Breast epithelium (tissue), 4 donors: ENCODE data around the gene FEZF2. TPM values are rescaled to one million over a fixed set of nuclear protein-coding genes. Genes with fewer than 3 reads are reported as not detected.

Experiments
- DNase-seq, 2 donors: peaks; one replicate each; pipeline ENCODE4 v3.0.0-alpha.2; 2019; ENCODE audit warnings: low spot score in 2 of 2
- H3K27ac ChIP-seq, 2 donors: fragments of 200-600 bp; sonication (generic) in 1 of 2; one replicate each; pipeline ENCODE4 v1.5.1; 2016 to 2019; ENCODE audit warnings: mild to moderate bottlenecking in 1 of 2
- H3K27me3 ChIP-seq, 2 donors: fragments of 200-600 bp; sonication (generic) in 1 of 2; one replicate each; pipeline versions ENCODE4 v1.5.1 to v1.6.0; 2017 to 2019; ENCODE audit warnings: control low read depth in 1 of 2, mild to moderate bottlenecking in 1 of 2
- H3K36me3 ChIP-seq: fragments of 200-600 bp; one replicate; pipeline ENCODE4 v1.5.1; 2019
- H3K4me1 ChIP-seq, 2 donors: fragments of 200-600 bp; sonication (generic); one replicate each; pipeline ENCODE4 v1.5.1; 2016 to 2019; ENCODE audit warnings: control low read depth in 1 of 2
- H3K4me3 ChIP-seq, 3 donors: fragments of 200-600 bp; sonication (generic); 1 replicate in 2 of 3; 2 replicates in 1 of 3; pipeline ENCODE4 v1.5.1; 2016 to 2019; ENCODE audit warnings: mild to moderate bottlenecking in 3 of 3, moderate library complexity in 2 of 3
- H3K9me3 ChIP-seq, 2 donors: fragments of 200-600 bp; sonication (generic) in 1 of 2; one replicate each; pipeline ENCODE4 v1.5.1; 2016 to 2019; ENCODE audit warnings: control low read depth in 1 of 2
- CTCF ChIP-seq, 3 donors: fragments of 450-650 bp; IDR thresholded peaks; one replicate each; pipeline ENCODE4 v1.5.1; 2016 to 2017; ENCODE audit warnings: antibody characterized with exemption in 3 of 3, mild to moderate bottlenecking in 3 of 3, moderate library complexity in 3 of 3
- POLR2A ChIP-seq: fragments of 450-650 bp; IDR thresholded peaks from one replicate; pipeline ENCODE4 v1.6.1; 2016; ENCODE audit warnings: antibody characterized with exemption, mild to moderate bottlenecking, moderate library complexity
- POLR2AphosphoS5 ChIP-seq, 3 donors: sonication (generic); formaldehyde crosslinking; IDR thresholded peaks; one replicate each; pipeline ENCODE4 v1.6.1; 2017; ENCODE audit warnings: antibody characterized with exemption in 3 of 3
- intact Hi-C: fragments of 100-400 bp; cut with DNase I; formaldehyde crosslinking; loops from one replicate; pipeline ENCODE4 v1.15.1; 2023; ENCODE audit warnings: low total_unique reads
- total RNA-seq, 3 donors: library from RNA; depleted of rRNA; stranded (reverse); fragments of >200 nt; gene quantifications; one replicate each; pipeline ENCODE4 v1.1.0, GENCODE V29; 2016

The FEZF2 gene
- total RNA-seq, 3 donors from 2014 or later, result not detected

DNA sequence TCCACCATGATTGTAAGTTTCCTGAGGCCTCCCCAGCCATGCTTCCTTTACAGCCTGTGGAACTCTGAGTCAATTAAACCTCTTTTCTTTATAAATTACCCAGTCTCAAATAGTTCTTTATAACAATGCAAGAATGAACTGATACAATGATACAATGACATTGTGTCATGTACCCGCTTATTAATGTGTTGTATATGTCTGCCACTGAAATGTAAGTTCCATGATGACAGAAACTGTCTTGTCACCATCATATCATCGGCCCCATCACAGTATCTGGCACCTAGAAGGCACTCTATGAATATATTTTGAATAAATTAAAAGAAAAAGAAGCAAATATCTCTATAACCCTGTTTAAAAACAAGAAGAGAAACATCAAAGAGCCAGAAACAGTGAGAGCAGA lies 29.6 kb downstream of the FEZF2 start:
- Histone ChIP-seq H3K36me3 (no peaks in the 10 kb centered on the region), H3K27me3 (no peaks in the 10 kb centered on the region), H3K4me3 (no peak overlapping the region), H3K27ac (no peak overlapping the region), H3K9me3 (no peaks in the 10 kb centered on the region), H3K4me1 (no peaks in the 10 kb centered on the region)
- no peak for TF ChIP-seq POLR2A
- no peak for TF ChIP-seq POLR2AphosphoS5 (IDR thresholded peaks at IDR 0.05)
- no peak for TF ChIP-seq CTCF (IDR thresholded peaks at IDR 0.05)
- intact Hi-C loops, result no loop called here
- no peak for DNase-seq

DNA sequence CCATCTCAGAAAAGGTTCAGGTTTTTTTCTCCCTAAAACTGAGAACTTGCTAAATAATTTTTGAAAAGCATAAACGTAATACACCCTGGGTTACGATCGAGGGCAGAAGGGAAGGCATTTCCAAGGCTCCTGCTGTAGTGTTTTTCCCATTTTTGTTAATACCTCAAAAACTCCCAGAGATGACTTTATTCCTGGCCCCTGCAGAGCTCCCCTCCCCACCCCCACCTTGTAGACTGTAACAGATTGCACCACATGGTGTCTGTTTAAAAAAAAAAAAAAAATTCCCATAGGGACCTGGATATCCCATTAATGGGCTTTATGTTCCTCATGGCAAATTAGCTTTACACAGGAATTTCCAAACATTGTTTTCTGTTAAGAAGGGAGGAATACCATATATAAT lies 38.2 kb downstream of the FEZF2 start:
- Histone ChIP-seq H3K4me3 (no peak overlapping the region), H3K27me3 (no peaks in the 10 kb centered on the region), H3K36me3 (no peaks in the 10 kb centered on the region), H3K27ac (no peak overlapping the region), H3K4me1 (no peaks in the 10 kb centered on the region), H3K9me3 (no peaks in the 10 kb centered on the region)
- intact Hi-C loops, result no loop called here
- TF ChIP-seq POLR2AphosphoS5 (IDR thresholded peaks at IDR 0.05) (no peak), POLR2A (no peak), CTCF (IDR thresholded peaks at IDR 0.05) (no peak)
- no peak for DNase-seq

DNA sequence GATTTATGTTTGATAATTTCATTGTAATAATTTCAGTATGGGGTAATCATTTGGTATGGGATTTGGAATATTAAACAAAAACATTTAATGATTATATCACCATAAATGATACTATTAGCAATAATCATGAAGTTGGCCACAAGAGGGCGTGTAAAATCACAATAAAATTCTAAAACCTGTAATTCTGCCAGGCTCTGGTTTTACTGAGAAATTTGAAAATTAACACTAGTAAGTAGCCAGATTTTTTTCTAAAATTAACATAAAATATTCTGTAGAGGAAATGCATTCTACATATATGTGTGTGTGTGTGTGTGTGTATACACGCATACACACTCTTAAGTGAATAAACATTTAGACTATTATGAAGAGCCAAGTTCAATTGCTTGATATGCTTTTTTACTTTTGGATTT lies 40.5 kb downstream of the FEZF2 start:
- intact Hi-C loops, result no loop called here

DNA sequence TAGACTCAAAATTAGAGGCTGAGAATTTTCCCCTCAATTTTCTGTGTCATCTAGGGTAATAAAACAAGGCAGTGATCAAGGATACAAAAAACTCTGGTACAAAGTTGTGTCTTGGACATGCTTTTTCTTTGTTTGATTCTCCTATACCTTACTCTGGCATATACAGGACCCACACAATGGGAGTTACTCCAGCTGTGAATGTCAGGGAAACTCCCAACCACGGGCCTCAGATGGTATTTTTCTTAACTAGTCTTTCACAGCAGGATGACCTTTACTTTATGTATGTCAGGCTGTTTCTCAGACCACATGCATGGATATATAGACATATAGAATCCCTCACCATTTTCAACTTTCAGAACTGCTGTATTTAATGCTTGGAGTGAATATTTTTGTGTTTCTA lies 41.3 kb downstream of the FEZF2 start:
- no peaks in the 10 kb centered on the region for H3K27me3 ChIP-seq
- intact Hi-C loops, result no loop called here

More for the DNA sequence above, 40.5 kb downstream of the FEZF2 start:
- Histone ChIP-seq H3K27me3 (no peaks in the 10 kb centered on the region), H3K4me3 (no peak overlapping the region), H3K9me3 (no peaks in the 10 kb centered on the region), H3K27ac (no peak overlapping the region), H3K36me3 (no peaks in the 10 kb centered on the region), H3K4me1 (no peaks in the 10 kb centered on the region)
- TF ChIP-seq POLR2A (no peak), CTCF (IDR thresholded peaks at IDR 0.05) (peak; percentile 45 to 48 (median 47))
- DNase-seq, result no peak

DNA sequence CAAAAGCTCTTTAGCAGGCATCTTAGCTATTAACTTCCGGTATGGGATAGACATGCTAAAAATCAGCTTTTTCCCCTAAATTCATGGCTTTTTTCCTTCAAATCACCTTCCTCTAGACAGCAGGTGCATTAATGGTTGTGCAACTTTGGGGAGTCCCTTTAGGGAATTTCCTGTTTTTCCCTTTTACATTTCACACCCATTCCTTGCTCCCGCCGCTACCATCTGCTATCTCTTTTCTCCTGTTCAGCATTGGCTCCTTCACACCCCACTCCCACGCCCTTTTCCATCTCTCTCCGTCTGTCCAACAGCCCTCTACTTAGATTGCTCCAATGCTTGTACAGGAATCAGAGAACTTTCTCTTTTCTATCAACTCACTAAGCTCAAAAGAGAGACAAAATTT lies 43.4 kb downstream of the FEZF2 start:
- no peaks in the 10 kb centered on the region for H3K4me1 ChIP-seq
- H3K36me3 ChIP-seq, result no peaks in the 10 kb centered on the region
- no peak for TF ChIP-seq CTCF (IDR thresholded peaks at IDR 0.05)
- DNase-seq, result no peak
- no peak overlapping the region for H3K27ac ChIP-seq
- intact Hi-C loops, result no loop called here
- no peaks in the 10 kb centered on the region for H3K27me3 ChIP-seq
- H3K9me3 ChIP-seq, result no peaks in the 10 kb centered on the region
- H3K4me3 ChIP-seq, result no peak overlapping the region

More for the DNA sequence above, 41.3 kb downstream of the FEZF2 start:
- no peak for DNase-seq
- Histone ChIP-seq H3K4me1 (no peaks in the 10 kb centered on the region), H3K36me3 (no peaks in the 10 kb centered on the region), H3K27ac (no peak overlapping the region), H3K9me3 (no peaks in the 10 kb centered on the region), H3K4me3 (no peak overlapping the region)
- TF ChIP-seq POLR2AphosphoS5 (IDR thresholded peaks at IDR 0.05) (no peak), CTCF (IDR thresholded peaks at IDR 0.05) (no peak), POLR2A (no peak)
